ENCODE data around the gene RHOV. TPM values are rescaled to one million over a fixed set of nuclear protein-coding genes. Genes with fewer than 3 reads are reported as not detected.

The RHOV gene
- total RNA-seq, 1 donor from 2014 or later: not detected

Other genes with a start within 250 kb of the RHOV start
- 1.6 and 4.1 TPM in 2 replicates for gene RAD51, start 179.1 kb downstream of the RHOV start, total RNA-seq
- gene RMDN3, start 119.0 kb downstream of the RHOV start, total RNA-seq: 14.2 and 28.6 TPM in 2 replicates
- gene GCHFR, start 110.2 kb downstream of the RHOV start, total RNA-seq: 17.5 and 20.7 TPM in 2 replicates
- 0.22 and 0.40 TPM in 2 replicates for gene C15orf62, start 104.3 kb downstream of the RHOV start, total RNA-seq
- 18.1 and 21.4 TPM in 2 replicates for gene ZFYVE19, start 67.1 kb downstream of the RHOV start, total RNA-seq
- gene DNAJC17, start 66.8 kb downstream of the RHOV start, total RNA-seq: 13.5 and 14.3 TPM in 2 replicates
- gene PPP1R14D, start 45.5 kb downstream of the RHOV start, total RNA-seq: not detected in 2 replicates
- 0.40 and 0.65 TPM in 2 replicates for gene SPINT1, start 30.2 kb downstream of the RHOV start, total RNA-seq
- gene VPS18, start 20.2 kb upstream of the RHOV start, total RNA-seq: 32.9 and 41.5 TPM in 2 replicates
- gene DLL4, start 55.1 kb upstream of the RHOV start, total RNA-seq: 48.0 and 75.2 TPM in 2 replicates
- 2.4 and 4.8 TPM in 2 replicates for gene CHAC1, start 79.2 kb upstream of the RHOV start, total RNA-seq
- gene INO80, start 242.0 kb upstream of the RHOV start, total RNA-seq: 14.2 and 21.4 TPM in 2 replicates

Data from lung microvascular endothelial cell (primary cell).